SW480 (cell line): ENCODE data around the gene NTSR1.

Experiments used
- DNase-seq: peaks from one replicate; pipeline ENCODE4 v3.0.0-alpha.2; 2016; ENCODE audit warnings: low spot score

NTSR1 gene

GRCh38 chr20:62726276-62726675 lies 17.6 kb downstream of the NTSR1 start:
- no peak for DNase-seq

DNA sequence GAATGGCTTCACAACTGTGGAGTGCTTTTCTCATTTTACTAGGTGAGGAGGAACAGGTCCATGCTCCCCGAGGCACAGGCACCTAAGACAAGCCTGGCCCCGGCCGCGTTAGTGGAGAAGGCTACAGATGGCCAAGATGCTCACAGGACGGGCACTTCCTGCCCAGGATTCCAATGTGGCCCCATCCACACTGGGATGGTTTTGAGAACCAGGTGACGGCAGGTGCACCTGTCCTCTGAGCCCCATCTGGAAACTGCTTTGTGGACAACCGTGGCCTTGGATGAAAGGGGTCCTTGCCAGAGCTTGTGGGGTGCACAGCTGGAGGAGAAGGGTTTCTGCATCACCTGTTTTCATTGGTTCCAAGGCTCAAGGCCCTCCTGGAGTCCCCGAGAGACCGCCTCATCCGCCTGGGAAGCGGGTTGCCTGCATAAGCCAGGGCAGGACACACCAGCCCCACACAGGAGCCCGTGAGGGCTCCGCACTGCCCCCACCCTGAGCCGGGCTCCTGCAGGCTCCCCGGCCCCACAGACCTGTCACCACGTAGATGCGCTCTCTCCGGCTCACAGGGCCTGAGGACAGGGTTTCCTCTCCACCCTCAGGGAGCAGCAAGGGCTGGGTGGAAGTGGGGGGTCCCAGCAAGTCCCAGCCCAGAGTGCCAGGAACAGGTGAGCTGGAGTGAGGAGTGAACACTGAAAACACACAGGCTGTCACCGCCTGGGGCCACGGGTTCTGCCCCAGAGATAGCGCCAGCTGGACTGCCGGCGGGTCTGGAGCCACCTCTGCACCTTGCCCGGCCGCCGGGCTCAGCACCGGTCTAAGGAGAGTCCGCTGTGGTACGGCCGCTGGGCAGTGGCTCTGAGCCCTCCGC lies 18.3 kb downstream of the NTSR1 start:
- DNase-seq, result no peak

DNA sequence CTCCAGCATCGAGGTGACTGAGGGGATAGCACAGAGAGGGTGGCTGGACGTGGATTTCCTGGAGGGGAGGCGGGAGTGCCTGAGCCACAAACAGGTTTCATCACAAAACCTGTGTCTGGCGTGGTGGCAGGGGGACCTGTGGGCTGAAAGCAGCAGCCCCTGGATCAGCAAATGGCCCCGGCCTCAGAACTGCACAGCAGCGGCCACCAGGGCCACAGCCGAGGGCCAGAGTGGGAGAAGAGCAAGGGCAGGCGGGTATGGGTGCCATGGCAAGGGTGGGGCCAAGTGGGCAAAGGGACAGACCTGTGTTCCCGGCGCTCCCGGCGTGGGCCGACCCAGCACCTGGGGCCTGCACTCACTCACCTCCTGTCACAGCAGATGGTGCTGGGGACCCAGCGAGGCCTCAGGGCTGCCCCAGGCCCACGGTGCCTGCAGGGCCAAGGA lies 19.0 kb downstream of the NTSR1 start:
- no peak for DNase-seq

- no peak for DNase-seq
Observed at GRCh38 chr20:62728028-62728780, 19.6 kb downstream of the NTSR1 start.

DNA sequence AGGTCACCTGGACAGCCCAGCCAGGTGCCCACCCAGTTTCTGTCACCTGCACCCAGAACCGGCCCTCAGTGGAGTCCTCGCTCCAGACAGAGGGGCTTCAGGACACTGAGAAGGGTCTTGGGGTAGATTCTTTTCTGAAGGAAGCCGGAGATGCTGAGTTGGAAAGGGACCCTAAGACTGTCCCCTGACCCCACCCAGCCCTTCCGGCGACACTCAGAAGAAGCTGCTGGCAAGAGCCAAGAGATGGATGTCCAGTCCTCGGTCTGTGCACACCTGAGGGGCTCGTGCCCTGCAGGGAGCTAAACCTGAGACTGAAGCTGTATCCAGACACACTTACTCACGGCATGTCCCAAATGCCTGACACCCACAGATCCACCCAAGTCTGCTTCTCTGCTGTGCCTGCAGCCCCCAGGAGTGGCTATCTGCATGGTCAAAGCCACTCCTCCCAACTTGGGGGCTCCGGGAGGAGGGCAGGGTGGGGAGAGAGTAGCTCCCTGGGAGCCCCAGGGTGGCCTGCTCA lies 20.2 kb downstream of the NTSR1 start:
- DNase-seq, result no peak

DNA sequence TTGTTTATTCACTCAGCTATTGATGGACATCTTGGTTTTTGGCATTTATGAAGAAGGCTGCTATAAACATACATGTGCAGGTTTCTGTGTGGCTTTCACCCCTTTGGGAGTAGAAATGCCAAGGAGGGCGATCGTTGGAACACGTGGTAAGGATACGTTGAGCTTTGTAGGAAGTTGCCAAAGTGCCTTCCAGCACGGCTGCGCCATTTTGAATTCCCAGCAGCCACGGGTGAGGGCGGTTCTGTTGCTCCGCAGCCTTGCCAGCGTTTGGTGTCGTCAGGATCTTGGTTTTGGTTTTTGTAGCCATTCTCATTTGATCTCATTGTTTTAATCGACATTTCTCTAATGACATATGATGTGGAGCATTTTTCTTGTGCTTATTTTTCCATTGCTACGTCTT lies 21.8 kb downstream of the NTSR1 start:
- no peak for DNase-seq

DNA sequence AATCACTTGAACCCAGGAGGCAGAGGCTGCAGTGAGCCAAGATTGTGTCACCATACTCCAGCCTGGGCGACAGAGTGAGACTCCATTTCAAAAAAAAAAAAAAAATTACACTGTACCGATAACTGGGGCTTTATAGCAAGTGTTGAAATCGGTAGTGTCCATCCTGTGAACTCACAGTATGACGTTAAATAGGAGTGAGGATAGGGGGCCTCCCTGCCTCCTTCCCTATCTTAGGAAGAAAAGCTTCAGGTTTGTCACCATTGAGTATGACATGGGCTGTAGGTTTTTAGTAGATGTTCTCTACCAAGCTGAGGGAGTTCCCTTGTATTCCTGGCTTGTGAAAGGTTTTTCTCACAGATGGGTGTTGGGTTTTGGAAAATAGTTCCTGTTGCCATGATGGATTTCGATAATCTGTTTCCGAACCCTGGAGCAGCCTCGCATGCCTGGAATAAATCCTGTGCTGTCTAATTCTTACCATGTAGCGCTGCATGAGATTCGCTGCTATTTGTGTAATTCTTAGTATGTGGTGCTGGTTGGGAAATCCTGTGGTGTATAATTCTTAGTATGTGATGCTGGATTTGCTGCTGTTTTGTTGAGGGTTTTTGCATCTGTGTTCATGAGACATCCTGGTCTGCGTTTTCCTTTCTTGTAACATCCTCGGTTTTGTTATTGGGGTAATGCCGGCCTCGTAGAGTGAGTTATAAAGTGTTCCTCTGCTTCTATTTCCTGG lies 23.6 kb downstream of the NTSR1 start:
- no peak for DNase-seq

GRCh38 chr20:62732842-62733525 lies 24.3 kb downstream of the NTSR1 start:
- no peak for DNase-seq

DNA sequence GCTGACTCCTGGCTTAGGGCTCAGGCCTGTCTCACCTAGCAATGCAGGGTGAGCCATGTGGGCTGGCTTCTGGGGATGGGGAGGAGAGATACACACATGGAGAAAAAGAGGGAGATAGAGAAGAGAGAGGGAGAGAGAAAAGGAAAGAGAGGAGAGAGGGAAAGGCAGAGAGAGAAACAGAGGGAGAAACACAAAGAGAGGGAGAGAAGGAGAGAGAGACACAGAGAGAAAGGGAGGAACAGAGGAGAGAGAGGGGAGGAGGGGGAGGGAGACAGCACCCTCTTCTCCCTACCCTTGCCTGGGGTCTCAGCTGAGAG lies 24.8 kb downstream of the NTSR1 start:
- no peak for DNase-seq

GRCh38 chr20:62733891-62734290 lies 25.3 kb downstream of the NTSR1 start:
- no peak for DNase-seq

DNA sequence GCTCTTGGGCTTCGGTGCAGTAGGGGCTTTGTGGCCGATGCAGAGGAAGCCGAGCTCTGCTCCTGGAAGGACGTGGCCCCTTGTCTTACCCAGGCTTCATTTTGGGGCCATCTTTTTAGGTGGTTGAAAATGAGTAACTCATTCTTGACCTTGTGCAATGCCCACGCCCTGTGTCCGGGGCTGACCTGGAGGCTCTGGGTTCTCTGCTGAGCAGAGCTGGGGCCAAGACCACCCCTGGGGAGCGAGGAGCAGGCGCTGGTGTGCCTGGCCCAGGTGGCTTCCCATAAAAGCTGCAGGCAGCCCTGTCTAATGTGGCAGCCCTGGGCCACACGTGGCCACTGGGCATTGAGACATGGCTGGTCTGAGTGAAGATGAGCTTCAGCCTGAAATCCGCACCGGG lies 25.7 kb downstream of the NTSR1 start:
- DNase-seq, result no peak

GRCh38 chr20:62734881-62735280 lies 26.2 kb downstream of the NTSR1 start:
- peak; percentile 90 for DNase-seq

DNA sequence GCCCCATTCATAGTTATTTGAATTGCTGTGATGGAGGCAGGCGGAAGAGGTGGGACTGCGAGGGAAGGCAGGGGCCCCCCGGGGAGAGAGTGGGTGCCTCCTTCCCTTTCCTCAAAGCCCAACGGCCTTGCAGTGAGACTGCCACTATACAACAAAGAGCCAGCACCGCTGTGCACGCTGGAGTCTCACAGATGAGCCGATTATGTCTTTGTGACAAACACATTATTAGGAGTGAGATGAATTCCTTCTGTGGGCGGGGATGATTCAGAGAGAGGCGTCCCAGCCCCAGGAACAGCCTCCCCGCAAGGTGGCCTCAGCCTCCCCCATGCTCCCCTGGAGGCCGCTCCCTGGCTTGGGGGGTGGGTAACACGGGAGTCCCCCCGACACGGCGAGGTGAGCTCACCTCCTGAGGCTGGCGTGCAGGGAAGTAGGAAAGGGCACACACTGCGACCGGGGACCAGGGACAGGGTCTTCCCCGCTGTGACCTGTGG lies 26.7 kb downstream of the NTSR1 start:
- DNase-seq, result peak; percentile 97

- DNase-seq, result no peak
Observed at GRCh38 chr20:62736026-62736406, 27.4 kb downstream of the NTSR1 start.

DNA sequence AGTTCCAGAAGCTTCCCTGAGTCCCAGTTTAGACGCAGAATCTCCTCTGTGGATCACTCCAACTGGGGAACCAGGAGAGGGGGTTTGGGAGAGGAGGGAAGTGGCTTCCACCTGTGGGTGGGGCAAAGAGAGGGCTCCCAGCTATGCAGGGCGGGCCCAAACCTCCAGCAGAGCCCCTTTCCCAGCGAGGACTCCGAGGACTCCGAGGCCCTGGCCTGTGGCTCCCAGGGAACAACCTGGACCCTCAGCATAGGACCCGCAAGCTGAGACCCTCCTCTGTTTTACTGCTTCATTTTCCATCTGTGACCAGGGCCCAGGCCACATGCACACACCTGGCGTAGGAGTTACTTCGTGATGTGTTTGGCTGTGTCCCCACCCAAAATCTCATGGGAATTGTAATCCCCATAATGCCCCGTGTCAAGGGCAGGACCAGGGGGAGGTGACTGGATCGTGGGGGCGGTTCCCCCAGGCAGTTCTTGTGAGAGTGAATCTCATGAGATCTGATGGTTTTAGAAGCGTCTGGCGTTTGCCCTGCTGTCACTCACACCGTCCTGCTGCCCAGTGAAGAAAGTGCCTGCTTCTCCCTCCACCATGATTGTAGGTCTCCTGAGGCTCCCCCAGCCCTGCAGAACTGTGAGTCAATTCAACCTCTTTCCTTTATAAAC lies 27.9 kb downstream of the NTSR1 start:
- peak; percentile 96 for DNase-seq

GRCh38 chr20:62737271-62737811 lies 28.7 kb downstream of the NTSR1 start:
- DNase-seq, result peak; percentile 96

DNA sequence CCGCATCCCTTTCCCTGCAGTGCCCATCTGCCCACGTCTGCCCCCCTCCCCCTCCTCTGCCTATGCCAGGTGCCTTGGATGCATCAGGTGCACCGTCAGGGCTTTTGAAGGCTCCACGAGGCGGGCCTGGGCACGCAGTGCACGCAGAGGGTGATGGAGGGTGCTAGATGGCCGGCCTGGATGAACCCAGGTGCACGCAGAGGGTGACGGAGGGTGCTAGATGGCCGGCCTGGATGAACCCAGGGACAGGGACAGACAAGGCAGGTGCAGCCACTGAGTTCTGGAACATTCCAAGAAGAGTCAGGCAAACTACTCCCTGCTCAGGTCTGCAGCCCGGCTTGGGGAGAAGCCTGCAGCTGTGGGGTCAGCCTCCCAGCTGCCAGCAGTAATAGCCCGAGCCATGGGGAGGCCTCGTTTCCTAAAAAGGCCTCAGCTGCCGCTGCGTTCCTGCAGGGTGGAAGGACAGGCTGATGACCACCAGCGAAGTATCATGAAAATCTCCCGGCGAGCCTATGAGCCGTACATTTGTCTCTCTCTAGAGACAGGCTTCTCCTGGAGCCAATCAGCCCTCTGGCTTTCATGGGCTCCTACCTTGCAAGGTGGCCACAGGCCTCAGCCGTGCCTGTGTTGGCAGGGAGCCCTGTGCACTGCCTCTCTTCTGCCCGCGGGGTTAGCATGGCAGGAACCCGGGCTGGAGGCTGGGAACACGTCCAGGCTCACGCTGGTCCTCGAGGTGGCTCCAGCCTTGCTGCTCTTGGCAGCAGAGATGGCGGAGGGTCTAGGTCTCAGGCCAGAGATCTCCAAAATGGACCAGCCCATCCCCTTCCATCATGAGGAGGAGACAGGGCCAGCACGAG lies 29.6 kb downstream of the NTSR1 start:
- DNase-seq, result no peak

DNA sequence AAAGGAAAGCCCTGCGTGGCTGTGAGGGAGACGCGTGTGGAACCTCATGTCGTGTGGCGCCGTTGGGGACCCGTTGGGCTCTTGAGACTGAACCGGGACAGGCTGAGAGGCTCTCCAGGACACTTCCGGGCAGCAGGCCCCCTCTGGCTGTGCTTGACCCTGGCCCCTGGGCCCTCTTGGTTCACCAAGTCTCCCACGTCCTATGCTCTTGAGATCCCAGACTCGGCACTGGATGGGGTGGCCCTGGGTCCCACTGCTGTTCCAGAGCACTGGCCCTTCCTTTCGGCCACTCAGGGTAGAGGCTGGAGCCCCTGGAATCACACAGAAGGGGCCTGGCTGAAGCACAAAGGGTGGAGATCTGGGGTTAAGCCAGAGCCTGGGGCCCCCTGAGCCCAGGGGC lies 30.4 kb downstream of the NTSR1 start:
- no peak for DNase-seq

- peak; percentile 100 for DNase-seq
Observed at GRCh38 chr20:62739581-62740285, 31.1 kb downstream of the NTSR1 start.
